ENCODE data around the gene GRIK5.
A peak's percentile ranks its signal among the peaks of the same experiment; 100 is the strongest.

The GRIK5 gene

DNA sequence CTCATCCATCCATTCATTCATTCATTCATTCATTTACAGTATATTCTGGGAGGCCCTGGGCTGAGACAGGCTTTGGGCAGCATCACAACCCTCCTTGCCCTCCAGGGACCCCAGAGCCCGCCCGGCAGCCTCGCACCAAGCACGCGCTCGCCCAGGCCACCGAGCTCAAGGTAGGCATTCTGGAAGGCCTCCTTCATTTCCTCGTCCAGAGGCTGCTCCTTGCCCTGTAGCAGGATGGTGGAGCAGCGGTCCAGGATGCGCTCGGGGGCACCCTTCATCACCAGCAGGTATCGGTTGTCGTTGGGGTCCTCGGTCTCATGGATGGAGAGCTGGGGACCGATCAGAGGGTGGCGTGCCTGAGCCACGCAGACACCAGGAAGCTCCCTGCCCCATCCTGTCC lies 91.5 kb downstream of the GRIK5 start:
- no peak overlapping the region for H3K23ac ChIP-seq (ENCODE audit: low read length in 2 of 2)
- H2BK5ac ChIP-seq (ENCODE audit: low read depth, low read length, poor library complexity, severe bottlenecking) = no peak overlapping the region
- no peak overlapping the region for H4K91ac ChIP-seq (ENCODE audit: low read length)
- H3K4ac ChIP-seq (ENCODE audit: low read depth in 1 of 2, low read length in 2 of 2) = no peak overlapping the region
- H2BK15ac ChIP-seq (ENCODE audit: low read depth, poor library complexity, severe bottlenecking) = no peak overlapping the region
- no peak overlapping the region for H4K8ac ChIP-seq (ENCODE audit: low read length)
- H2BK120ac ChIP-seq (ENCODE audit: low read depth, low read length) = no peak overlapping the region
- H2AK5ac ChIP-seq (ENCODE audit: low read length, severe bottlenecking) = no peak overlapping the region
- H3K18ac ChIP-seq (ENCODE audit: low read depth in 1 of 2, low read length in 2 of 2) = no peak overlapping the region
- H3K27me3 ChIP-seq (ENCODE audit: control insufficient read depth in 1 of 2, insufficient read depth in 1 of 2, low read length in 2 of 2) = peaks cover 4 to 28% of the 10 kb centered on the region in 2 experiments
- no peak overlapping the region for H2AFZ ChIP-seq (ENCODE audit: low read depth, low read length)
- H3K79me1 ChIP-seq (replicated peaks; ENCODE audit: low read length, poor library complexity, severe bottlenecking) = no peaks in the 10 kb centered on the region
- H3K14ac ChIP-seq (ENCODE audit: low read length in 2 of 2) = no peak overlapping the region
- no peak overlapping the region for H3K4me2 ChIP-seq (ENCODE audit: low read length, poor library complexity, severe bottlenecking)
- WGBS = 89% methylated on average over 17 of the region's 17 CpGs
- H3K27ac ChIP-seq (ENCODE audit: low read length, poor library complexity, severe bottlenecking) = no peak overlapping the region
- no peaks in the 10 kb centered on the region for H3K36me3 ChIP-seq (ENCODE audit: control insufficient read depth in 1 of 2, insufficient read depth in 2 of 2, low read depth in 1 of 2, low read length in 2 of 2)
- H3K9ac ChIP-seq (ENCODE audit: low read length) = no peak overlapping the region
- H3K9me3 ChIP-seq (ENCODE audit: control insufficient read depth, low read length) = no peaks in the 10 kb centered on the region
- no peak overlapping the region for H2BK12ac ChIP-seq (ENCODE audit: low read length in 2 of 2)
- no peak for DNase-seq
- no peaks in the 10 kb centered on the region for H3K4me1 ChIP-seq (ENCODE audit: control insufficient read depth, insufficient read depth, low read depth, low read length)
- H3K4me3 ChIP-seq (ENCODE audit: insufficient read depth in 1 of 2, low read depth in 1 of 2, low read length in 2 of 2) = no peak overlapping the region

DNA sequence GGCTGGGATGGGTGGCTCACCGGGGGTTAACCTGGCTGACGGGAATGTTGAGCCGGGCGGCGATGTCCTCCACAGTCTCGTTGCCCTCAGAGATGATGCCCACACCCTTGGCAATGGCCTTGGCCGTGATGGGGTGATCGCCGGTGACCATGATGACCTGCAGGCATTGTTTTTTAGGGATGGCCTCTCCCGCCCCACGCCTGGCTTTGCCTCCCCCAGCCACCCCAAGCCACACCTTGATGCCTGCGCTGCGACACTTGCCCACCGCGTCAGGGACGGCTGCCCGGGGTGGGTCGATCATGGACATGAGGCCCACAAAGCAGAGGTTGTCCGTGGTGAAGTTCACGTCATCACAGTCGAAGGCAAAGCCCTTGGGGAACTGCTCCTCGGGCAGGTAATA lies 92.1 kb downstream of the GRIK5 start:
- Histone ChIP-seq H3K18ac (ENCODE audit: low read depth in 1 of 2, low read length in 2 of 2) (no peak overlapping the region), H4K8ac (ENCODE audit: low read length) (no peak overlapping the region), H2BK12ac (ENCODE audit: low read length in 2 of 2) (no peak overlapping the region), H3K4me2 (ENCODE audit: low read length, poor library complexity, severe bottlenecking) (no peak overlapping the region), H3K27ac (ENCODE audit: low read length, poor library complexity, severe bottlenecking) (no peak overlapping the region), H3K23ac (ENCODE audit: low read length in 2 of 2) (no peak overlapping the region), H2AFZ (ENCODE audit: low read depth, low read length) (no peak overlapping the region), H3K79me1 (replicated peaks; ENCODE audit: low read length, poor library complexity, severe bottlenecking) (no peaks in the 10 kb centered on the region), H3K4me3 (ENCODE audit: insufficient read depth in 1 of 2, low read depth in 1 of 2, low read length in 2 of 2) (no peak overlapping the region), H3K14ac (ENCODE audit: low read length in 2 of 2) (no peak overlapping the region), H3K9ac (ENCODE audit: low read length) (no peak overlapping the region), H2BK5ac (ENCODE audit: low read depth, low read length, poor library complexity, severe bottlenecking) (no peak overlapping the region), H3K4me1 (ENCODE audit: control insufficient read depth, insufficient read depth, low read depth, low read length) (no peaks in the 10 kb centered on the region), H3K9me3 (ENCODE audit: control insufficient read depth, low read length) (no peaks in the 10 kb centered on the region), H3K27me3 (ENCODE audit: control insufficient read depth in 1 of 2, insufficient read depth in 1 of 2, low read length in 2 of 2) (peaks cover 4 to 34% of the 10 kb centered on the region in 2 experiments), H2BK15ac (ENCODE audit: low read depth, poor library complexity, severe bottlenecking) (no peak overlapping the region), H3K4ac (ENCODE audit: low read depth in 1 of 2, low read length in 2 of 2) (no peak overlapping the region), H2AK5ac (ENCODE audit: low read length, severe bottlenecking) (no peak overlapping the region), H4K91ac (ENCODE audit: low read length) (peak overlapping the region; percentile 21), H3K36me3 (ENCODE audit: control insufficient read depth in 1 of 2, insufficient read depth in 2 of 2, low read depth in 1 of 2, low read length in 2 of 2) (no peaks in the 10 kb centered on the region), H2BK120ac (ENCODE audit: low read depth, low read length) (no peak overlapping the region)
- no peak for DNase-seq
- WGBS = 90% methylated on average over 22 of the region's 22 CpGs

- H2AK5ac ChIP-seq (ENCODE audit: low read length, severe bottlenecking) = no peak overlapping the region
- no peak overlapping the region for H4K91ac ChIP-seq (ENCODE audit: low read length)
- H3K23ac ChIP-seq (ENCODE audit: low read length in 2 of 2) = no peak overlapping the region
- no peak overlapping the region for H3K4me2 ChIP-seq (ENCODE audit: low read length, poor library complexity, severe bottlenecking)
- H2AFZ ChIP-seq (ENCODE audit: low read depth, low read length) = no peak overlapping the region
- 80% methylated on average over 5 of the region's 8 CpGs for WGBS
- H3K27me3 ChIP-seq (ENCODE audit: control insufficient read depth in 1 of 2, insufficient read depth in 1 of 2, low read length in 2 of 2) = peaks cover 8 to 19% of the 10 kb centered on the region in 2 experiments
- no peaks in the 10 kb centered on the region for H3K9me3 ChIP-seq (ENCODE audit: control insufficient read depth, low read length)
- no peak overlapping the region for H3K18ac ChIP-seq (ENCODE audit: low read depth in 1 of 2, low read length in 2 of 2)
- H3K14ac ChIP-seq (ENCODE audit: low read length in 2 of 2) = peak overlapping the region in 1 of 2 experiments; percentile 64
- no peak overlapping the region for H2BK120ac ChIP-seq (ENCODE audit: low read depth, low read length)
- H2BK12ac ChIP-seq (ENCODE audit: low read length in 2 of 2) = no peak overlapping the region
- H3K27ac ChIP-seq (ENCODE audit: low read length, poor library complexity, severe bottlenecking) = no peak overlapping the region
- no peak overlapping the region for H3K9ac ChIP-seq (ENCODE audit: low read length)
- no peaks in the 10 kb centered on the region for H3K36me3 ChIP-seq (ENCODE audit: control insufficient read depth in 1 of 2, insufficient read depth in 2 of 2, low read depth in 1 of 2, low read length in 2 of 2)
- no peaks in the 10 kb centered on the region for H3K4me1 ChIP-seq (ENCODE audit: control insufficient read depth, insufficient read depth, low read depth, low read length)
- no peak overlapping the region for H4K8ac ChIP-seq (ENCODE audit: low read length)
- H3K79me1 ChIP-seq (replicated peaks; ENCODE audit: low read length, poor library complexity, severe bottlenecking) = no peaks in the 10 kb centered on the region
- no peak overlapping the region for H3K4me3 ChIP-seq (ENCODE audit: insufficient read depth in 1 of 2, low read depth in 1 of 2, low read length in 2 of 2)
- no peak for DNase-seq
- H3K4ac ChIP-seq (ENCODE audit: low read depth in 1 of 2, low read length in 2 of 2) = no peak overlapping the region
- H2BK15ac ChIP-seq (ENCODE audit: low read depth, poor library complexity, severe bottlenecking) = no peak overlapping the region
- H2BK5ac ChIP-seq (ENCODE audit: low read depth, low read length, poor library complexity, severe bottlenecking) = no peak overlapping the region
These were observed 95.4 kb downstream of the GRIK5 start for GRCh38 chr19:41974652-41975051.

GRCh38 chr19:41971363-41971762 lies 98.6 kb downstream of the GRIK5 start:
- Histone ChIP-seq H3K4ac (ENCODE audit: low read depth in 1 of 2, low read length in 2 of 2) (no peak overlapping the region), H2BK120ac (ENCODE audit: low read depth, low read length) (no peak overlapping the region), H3K4me1 (ENCODE audit: control insufficient read depth, insufficient read depth, low read depth, low read length) (no peaks in the 10 kb centered on the region), H2BK5ac (ENCODE audit: low read depth, low read length, poor library complexity, severe bottlenecking) (no peak overlapping the region), H3K4me3 (ENCODE audit: insufficient read depth in 1 of 2, low read depth in 1 of 2, low read length in 2 of 2) (no peak overlapping the region), H3K4me2 (ENCODE audit: low read length, poor library complexity, severe bottlenecking) (no peak overlapping the region), H3K79me1 (replicated peaks; ENCODE audit: low read length, poor library complexity, severe bottlenecking) (no peaks in the 10 kb centered on the region), H2BK15ac (ENCODE audit: low read depth, poor library complexity, severe bottlenecking) (no peak overlapping the region), H2AK5ac (ENCODE audit: low read length, severe bottlenecking) (no peak overlapping the region), H3K18ac (ENCODE audit: low read depth in 1 of 2, low read length in 2 of 2) (no peak overlapping the region), H3K27ac (ENCODE audit: low read length, poor library complexity, severe bottlenecking) (no peak overlapping the region), H2BK12ac (ENCODE audit: low read length in 2 of 2) (no peak overlapping the region), H4K91ac (ENCODE audit: low read length) (no peak overlapping the region), H3K23ac (ENCODE audit: low read length in 2 of 2) (no peak overlapping the region), H4K8ac (ENCODE audit: low read length) (no peak overlapping the region), H3K14ac (ENCODE audit: low read length in 2 of 2) (no peak overlapping the region), H3K9me3 (ENCODE audit: control insufficient read depth, low read length) (no peaks in the 10 kb centered on the region), H2AFZ (ENCODE audit: low read depth, low read length) (no peak overlapping the region), H3K9ac (ENCODE audit: low read length) (no peak overlapping the region), H3K27me3 (ENCODE audit: control insufficient read depth in 1 of 2, insufficient read depth in 1 of 2, low read length in 2 of 2) (peaks cover 20 to 39% of the 10 kb centered on the region in 2 experiments), H3K36me3 (ENCODE audit: control insufficient read depth in 1 of 2, insufficient read depth in 2 of 2, low read depth in 1 of 2, low read length in 2 of 2) (no peaks in the 10 kb centered on the region)
- 86% methylated on average over 11 of the region's 11 CpGs for WGBS
- DNase-seq = no peak

Data from mesenchymal stem cell (in vitro differentiated cells and primary cell).